Adrenal gland (tissue), 5 donors: ENCODE data around the gene ALOX5.
"Not testable (repeated sequence)": the region's sequence is repeated elsewhere in the genome, so short reads cannot be mapped to it uniquely, and the experiment has no call there.

Experiments used
- POLR2A ChIP-seq, 2 donors: fragments of 450-650 bp; IDR thresholded peaks; one replicate each; pipeline ENCODE4 v1.6.1; 2017; ENCODE audit warnings: antibody characterized with exemption in 2 of 2, mild to moderate bottlenecking in 2 of 2, moderate library complexity in 1 of 2
- TF ChIP-seq, protein P1 (sequence below), 6 experiments: fragments of 450-650 bp in 4 of 6; fragments of 200-600 bp in 2 of 6; sonication (generic) in 1 of 6; IDR thresholded peaks; 1 replicate in 5 of 6; 2 replicates in 1 of 6; pipeline versions ENCODE4 v1.5.1 to v1.8.0; 2016 to 2021; ENCODE audit warnings: antibody characterized with exemption in 6 of 6, mild to moderate bottlenecking in 2 of 6, moderate library complexity in 1 of 6
- donor health status: DM: no; HTN: no; CAD: no.

DNA sequence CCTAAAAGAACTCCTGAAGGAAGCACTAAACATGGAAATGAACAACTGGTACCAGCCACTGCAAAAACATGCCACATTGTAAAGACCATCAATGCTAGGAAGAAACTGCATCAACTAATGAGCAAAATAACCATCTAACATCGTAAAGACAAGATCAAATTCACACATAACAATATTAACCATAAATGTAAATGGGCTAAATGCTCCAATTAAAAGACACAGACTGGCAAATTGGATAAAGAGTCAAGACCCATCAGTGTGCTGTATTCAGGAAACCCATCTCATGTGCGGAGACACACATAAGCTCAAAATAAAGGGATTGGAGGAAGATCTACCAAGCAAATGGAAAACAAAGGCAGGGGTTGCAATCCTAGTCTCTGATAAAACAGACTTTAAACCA lies 15.7 kb downstream of the ALOX5 start:
- TF ChIP-seq, protein P1, sequence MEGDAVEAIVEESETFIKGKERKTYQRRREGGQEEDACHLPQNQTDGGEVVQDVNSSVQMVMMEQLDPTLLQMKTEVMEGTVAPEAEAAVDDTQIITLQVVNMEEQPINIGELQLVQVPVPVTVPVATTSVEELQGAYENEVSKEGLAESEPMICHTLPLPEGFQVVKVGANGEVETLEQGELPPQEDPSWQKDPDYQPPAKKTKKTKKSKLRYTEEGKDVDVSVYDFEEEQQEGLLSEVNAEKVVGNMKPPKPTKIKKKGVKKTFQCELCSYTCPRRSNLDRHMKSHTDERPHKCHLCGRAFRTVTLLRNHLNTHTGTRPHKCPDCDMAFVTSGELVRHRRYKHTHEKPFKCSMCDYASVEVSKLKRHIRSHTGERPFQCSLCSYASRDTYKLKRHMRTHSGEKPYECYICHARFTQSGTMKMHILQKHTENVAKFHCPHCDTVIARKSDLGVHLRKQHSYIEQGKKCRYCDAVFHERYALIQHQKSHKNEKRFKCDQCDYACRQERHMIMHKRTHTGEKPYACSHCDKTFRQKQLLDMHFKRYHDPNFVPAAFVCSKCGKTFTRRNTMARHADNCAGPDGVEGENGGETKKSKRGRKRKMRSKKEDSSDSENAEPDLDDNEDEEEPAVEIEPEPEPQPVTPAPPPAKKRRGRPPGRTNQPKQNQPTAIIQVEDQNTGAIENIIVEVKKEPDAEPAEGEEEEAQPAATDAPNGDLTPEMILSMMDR (IDR thresholded peaks at IDR 0.05) = not testable (repeated sequence)
- not testable (repeated sequence) for TF ChIP-seq POLR2A (IDR thresholded peaks at IDR 0.05)
